NCI-H2196 treated with DMSO at 0.1 percent for 48 hours (cell line): ENCODE data around the gene ARL4C.

Experiments
- DNase-seq: peaks from one replicate; lab custom pipeline; 2025; ENCODE audit not compliant: unreplicated experiment; lab: John Stamatoyannopoulos, UW

ARL4C gene

DNA sequence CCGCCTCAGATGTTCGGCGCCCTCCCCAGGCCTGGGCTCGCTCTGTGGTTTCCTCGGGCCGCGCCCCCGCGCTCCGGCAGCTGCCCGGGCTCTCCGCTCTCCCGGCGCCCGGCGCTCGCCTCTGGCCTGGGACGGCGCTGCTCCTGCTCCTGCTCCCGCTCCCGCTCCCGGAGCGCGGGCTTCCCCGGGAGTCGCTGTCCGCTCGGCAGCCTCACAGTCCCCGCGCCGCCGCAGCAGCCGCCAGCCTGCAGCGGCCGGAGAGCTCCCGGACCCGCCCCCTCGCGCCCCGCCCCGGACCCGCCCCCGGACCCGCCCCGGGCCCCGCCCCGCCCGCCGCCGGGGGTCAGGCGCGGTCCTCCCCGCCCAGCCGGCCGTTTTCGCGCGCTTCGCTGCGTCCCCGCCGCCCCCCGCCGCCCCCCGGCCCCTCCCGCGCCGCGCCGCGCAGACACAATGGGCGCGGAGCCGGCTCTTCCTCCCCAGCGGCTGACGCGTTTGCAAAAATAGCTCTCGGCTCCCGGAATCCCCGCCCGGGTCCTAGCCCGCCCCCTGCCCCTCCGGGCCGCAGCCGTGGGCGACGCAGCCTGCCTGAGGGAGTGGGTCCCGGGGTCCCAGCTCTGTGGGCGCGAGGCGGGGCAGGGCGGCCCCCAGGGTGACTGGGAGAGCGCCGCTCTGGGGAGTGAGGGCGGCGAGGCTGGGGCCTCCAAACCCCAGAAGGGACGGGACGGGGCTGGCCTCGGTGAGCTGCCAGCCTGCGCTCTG, at the start of gene ARL4C:
ARL4C (minus strand) TSS at position 247 of the 759 bp plus-strand sequence. CDS start 495 bp downstream, outside the sequence.
- peak; percentile 39 for DNase-seq

DNA sequence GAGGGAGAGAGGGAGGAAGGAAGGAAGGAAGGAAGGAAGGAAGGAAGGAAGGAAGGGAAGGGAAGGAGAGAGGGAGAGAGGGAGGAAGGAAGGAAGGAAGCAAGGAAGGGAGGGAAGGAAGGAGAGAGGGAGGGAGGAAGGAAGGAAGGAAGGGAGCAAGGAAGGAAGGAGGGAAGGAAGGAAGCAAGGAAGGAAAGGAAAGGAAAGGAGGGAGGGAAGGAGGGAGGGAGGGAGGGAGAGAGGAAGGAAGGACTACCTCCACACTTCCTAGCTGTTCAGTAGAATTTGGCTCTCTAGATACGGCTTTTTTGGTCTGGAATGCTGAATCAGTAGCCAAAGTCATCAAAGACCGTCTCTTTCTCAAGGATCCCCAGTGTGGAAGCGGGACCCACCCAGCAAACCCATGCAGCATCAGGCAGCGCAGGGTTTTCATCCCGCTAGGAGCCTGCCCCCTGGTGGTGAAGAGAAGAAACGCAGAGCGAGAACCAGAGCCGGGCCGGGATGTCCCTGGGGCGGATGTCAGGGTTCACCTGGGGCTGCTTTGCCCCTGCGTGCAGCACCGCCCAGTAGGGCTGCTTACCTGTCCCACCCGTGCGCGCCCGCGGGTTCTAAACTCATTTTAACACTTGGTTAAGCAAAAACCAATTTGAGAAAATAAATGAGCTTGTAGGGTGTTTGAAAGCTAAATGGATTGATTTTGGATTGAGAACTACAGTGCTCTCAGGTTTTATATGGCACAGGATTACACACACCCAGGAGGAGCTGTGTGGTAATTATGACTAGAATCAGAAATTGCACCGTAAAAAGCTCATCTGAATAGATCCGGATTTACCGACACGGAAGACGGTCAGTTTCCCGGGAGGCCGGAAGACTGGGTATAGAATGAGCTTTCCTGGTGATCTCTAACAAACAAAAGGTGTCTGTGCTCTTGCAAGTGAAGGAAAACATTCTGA, 48.1 kb upstream of the ARL4C start:
- no peak for DNase-seq

- no peak for DNase-seq
These were observed 45.9 kb upstream of the ARL4C start for GRCh38 chr2:234542742-234543141.

- DNase-seq: no peak
These were observed 41.0 kb upstream of the ARL4C start for GRCh38 chr2:234537929-234538328.

DNA sequence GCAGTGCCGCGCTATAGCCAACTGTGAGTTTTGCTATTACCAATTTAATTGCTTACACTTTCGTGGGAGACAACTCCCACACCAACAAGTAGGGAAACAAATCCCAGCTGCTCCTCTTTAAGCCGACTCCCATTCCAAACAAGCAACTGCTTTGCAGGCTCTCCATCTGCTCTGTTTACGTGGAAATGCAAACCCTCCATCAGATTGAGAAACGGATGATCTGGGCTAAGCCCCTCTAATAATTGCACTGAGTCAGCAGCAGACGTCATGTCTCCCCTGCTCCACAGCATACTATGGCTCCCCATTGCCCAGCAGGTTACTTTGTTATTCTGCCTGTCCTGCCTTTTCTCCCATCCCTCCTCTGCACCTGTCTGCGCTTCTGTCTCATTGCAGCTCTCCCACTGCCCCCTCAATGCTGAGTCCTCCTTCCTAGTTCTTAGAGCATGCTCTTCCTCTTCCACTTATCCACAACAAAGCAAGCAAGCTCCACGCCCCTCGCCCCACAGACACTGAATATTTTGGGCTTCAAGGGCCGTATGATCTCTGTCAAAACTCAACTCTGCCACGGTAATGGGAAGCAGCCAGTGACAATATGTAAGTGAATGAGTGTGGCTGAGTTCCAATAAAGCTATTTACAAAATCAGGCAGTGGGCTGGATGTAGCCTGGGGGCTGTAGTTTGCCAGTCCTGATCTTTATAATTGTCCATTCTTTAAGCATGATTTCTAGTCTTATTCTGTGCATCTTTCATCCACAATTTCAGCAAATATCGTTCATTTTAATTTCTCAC, 39.5 kb upstream of the ARL4C start:
- DNase-seq: no peak

- DNase-seq: no peak
These were observed 38.6 kb upstream of the ARL4C start for GRCh38 chr2:234535464-234535863.

DNA sequence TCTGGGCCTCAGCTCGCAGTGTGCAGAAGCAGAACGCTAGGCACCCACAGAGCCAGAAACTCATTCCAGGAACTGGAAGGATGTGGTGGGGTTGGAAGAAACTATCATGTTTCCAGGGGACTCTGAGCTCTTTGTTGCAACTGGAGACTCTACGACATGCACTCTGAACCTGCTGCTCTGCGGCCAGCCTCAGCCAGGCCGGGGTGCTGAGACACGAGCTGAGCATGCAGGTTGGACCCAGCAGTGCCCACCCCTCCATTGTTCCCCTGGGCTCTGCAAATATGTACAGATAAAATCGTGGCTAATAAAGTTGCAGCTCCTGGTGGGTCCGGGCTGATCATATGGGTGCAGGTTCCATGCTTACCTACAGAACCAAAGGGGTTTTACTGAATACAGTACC, 37.6 kb upstream of the ARL4C start:
- no peak for DNase-seq

- no peak for DNase-seq
These were observed 36.7 kb upstream of the ARL4C start for GRCh38 chr2:234533626-234534025.

DNA sequence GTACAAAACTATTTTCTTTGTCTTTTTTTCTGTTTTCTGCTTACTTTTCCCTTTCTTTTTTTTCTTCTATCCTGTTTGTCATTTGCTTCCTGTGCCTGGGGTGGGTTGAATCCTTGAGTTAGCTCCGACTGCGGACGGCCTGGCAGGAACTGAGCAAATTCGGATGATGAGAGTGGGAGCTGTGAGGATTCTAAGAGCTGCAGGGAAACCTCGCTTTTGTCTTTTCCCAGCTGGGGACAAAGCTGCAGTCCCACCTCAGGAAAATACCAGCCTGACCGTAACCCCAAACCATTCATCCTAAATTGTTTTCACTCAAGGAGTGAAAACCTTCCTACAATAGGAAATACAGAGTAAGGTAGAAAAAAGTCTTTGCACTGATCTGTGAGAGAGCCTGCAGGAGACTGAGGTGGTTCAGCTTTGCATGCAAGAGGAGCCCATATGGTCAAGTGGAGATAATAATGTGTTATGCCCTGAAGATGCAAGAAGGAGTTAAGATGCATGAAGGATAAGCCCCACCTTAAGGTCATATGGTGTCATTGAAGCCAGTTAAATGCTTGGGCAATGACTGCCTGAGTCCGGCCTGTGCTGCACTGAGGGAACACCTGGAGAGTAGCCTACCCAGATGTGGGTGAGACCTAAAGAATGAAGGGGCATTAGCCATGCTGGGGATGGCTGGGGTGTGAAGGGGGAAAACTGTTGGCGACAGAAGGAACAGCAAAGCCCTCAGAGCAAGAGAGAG, 31.7 kb upstream of the ARL4C start:
- DNase-seq: no peak

DNA sequence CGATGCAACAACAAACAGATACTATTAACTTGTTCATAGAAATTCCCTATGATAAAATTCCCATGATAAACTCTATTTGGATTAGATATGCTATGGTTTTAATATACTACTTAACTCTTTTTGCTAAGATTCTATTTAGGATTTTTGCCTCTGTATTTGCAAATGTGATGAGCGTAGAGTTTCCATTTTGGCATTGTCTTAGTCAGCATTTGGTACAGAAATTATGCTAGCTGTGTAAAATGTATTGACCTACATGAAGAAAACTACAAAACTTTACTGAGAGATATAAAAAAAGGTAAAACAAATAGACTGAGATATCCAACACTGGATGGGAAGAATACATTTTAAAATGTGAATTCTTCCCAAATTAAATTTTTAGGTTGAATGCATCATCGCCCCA, 29.8 kb upstream of the ARL4C start:
- DNase-seq: no peak

DNA sequence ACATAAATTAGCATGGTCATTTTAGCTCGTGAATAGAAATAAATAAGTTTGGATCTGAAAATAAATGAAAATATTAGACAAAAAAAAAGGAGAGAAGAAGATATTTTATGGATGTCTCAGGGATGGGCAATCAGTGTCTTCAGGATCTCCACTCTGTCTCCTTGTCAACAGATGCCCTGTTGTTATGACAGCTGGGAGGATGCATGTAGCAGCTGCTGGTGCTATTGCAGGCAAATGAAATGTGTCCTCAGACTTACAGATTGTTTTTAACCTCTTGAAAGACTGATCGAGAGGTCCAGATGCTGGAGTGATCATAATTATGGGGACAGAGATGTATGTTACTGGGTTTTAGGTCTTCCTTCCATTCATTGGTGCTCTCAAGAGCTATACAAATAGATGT, 24.7 kb upstream of the ARL4C start:
- DNase-seq: no peak

GRCh38 chr2:234518986-234519642, 22.2 kb upstream of the ARL4C start:
- DNase-seq: no peak

- DNase-seq: no peak
These were observed 21.1 kb upstream of the ARL4C start for GRCh38 chr2:234517971-234518370.

DNA sequence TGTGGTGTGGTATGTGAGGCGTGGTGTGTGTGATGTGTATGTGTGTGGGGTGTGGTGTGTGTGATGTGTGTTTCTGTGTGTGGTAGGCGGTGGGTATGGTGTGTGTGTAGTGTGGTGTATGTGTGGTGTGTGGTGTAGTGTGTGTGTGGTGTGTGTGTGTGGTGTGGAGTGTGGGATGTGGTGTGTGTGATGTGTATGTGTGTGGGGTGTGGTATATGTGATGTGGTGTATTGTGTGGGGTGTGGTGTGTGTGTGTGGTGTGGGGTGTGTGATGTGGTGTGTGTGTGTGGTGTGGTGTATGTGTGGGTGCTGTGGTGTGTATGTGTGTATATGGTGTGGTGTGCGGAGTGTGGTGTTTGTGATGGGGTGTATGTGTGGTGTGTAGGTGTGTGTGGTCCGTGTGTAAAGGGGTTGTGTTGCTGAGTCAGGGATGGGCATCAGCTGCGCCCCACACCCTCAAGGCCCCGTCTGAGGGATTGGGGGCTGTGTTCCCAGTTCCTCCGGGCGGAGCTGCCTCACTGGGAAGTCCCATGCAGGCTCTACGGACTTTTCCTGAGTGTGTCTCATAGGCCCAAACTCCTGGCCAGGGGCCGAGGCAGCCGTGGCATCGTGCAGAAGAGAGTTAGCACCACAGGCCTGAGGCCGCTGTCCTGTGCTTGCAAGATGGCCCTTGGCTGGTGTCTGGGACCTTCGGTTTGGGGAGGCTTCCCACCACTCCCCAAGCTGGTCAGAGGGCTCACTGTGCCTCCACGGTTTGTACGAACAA, 18.2 kb upstream of the ARL4C start:
- no peak for DNase-seq

GRCh38 chr2:234514099-234514498, 17.2 kb upstream of the ARL4C start:
- DNase-seq: no peak

GRCh38 chr2:234512884-234513669, 16.2 kb upstream of the ARL4C start:
- DNase-seq: no peak

DNA sequence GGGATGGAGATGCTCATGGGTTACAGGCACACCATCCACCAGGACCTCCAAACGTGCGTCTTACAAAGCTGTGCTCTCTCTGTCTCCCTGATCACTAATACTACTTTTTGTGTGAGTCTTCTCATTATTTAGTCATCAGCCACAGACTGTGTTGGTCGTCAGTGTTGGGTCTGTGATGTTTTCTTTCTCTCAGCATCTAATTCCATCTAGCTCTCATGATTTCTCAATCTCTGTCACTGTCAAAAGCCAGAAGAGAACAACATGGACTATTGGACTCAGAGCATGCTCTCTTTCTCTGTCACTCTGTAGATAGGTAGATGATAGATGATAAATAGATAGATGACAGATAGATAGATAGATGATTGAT, 6.0 kb upstream of the ARL4C start:
- no peak for DNase-seq

DNA sequence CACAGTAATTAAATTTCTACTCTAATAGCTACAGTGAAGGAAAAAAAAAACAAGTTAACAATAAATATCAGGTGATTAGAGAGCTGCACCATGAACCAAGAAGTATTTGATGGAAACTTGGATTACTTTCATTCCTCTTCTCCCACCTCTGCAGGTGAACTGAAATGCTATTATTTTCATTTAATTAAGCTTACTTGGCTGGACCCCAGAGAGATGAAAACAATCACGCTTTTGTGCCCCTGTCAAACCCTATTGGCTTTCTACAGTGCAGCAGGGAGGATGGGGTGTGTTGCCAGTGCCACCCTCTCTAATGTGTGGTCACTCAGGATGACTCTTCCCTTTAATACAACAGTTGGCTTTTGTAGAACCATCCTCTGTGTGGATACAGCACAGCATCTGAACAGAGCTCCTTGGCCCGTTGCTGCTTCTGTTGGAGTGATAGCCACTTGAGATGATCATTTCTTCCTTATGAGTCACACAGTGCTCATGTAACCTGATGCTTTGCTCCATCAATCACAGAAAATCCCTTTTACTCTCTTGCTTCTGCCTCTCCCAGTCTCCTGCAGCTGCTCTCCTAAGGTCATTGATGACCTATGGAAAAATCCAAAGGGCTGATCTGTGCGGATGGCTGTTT, 5.5 kb upstream of the ARL4C start:
- DNase-seq: peak; percentile 88
